KMS-11 (cell line): Measurements from ENCODE around the gene PIK3CD.
"Not testable (repeated sequence)": the region's sequence is repeated elsewhere in the genome, so short reads cannot be mapped to it uniquely, and the experiment has no call there.

Experiments used
- H2AFZ ChIP-seq: fragments of 200-600 bp; sonication (generic); 2 replicates; pipeline ENCODE4 v1.6.1; 2016; ENCODE audit warnings: antibody characterized with exemption, mixed run types, low read depth
- H3K27ac ChIP-seq: fragments of 200-600 bp; sonication (generic); 2 replicates; pipeline ENCODE4 v1.6.1; 2016; ENCODE audit warnings: mild to moderate bottlenecking, mixed run types
- H3K27me3 ChIP-seq: fragments of 200-600 bp; sonication (generic); 2 replicates; pipeline ENCODE4 v1.6.1; 2017; ENCODE audit warnings: mild to moderate bottlenecking, low read depth, mixed run types, moderate library complexity; ENCODE audit not compliant: insufficient read depth
- H3K36me3 ChIP-seq: fragments of 200-600 bp; sonication (generic); 2 replicates; pipeline ENCODE4 v1.6.1; 2017; ENCODE audit warnings: mild to moderate bottlenecking, mixed run types; ENCODE audit not compliant: insufficient read depth
- H3K4me1 ChIP-seq: fragments of 200-600 bp; sonication (generic); 2 replicates; pipeline ENCODE4 v1.6.1; 2016; ENCODE audit warnings: mild to moderate bottlenecking, low read depth, mixed run types; ENCODE audit not compliant: poor library complexity, severe bottlenecking
- H3K4me2 ChIP-seq: fragments of 200-600 bp; sonication (generic); 2 replicates; pipeline ENCODE4 v1.7.0; 2016; ENCODE audit warnings: mild to moderate bottlenecking, mixed run types
- H3K4me3 ChIP-seq: fragments of 200-600 bp; sonication (generic); IDR thresholded peaks from 2 replicates; pipeline ENCODE4 v1.6.1; 2017; ENCODE audit warnings: low read depth, low read length, mixed read lengths; ENCODE audit not compliant: insufficient read depth
- H3K79me2 ChIP-seq: fragments of 200-600 bp; sonication (generic); 2 replicates; pipeline ENCODE4 v1.6.1; 2016; ENCODE audit warnings: low read depth, mixed run types; ENCODE audit not compliant: insufficient read depth
- H3K9ac ChIP-seq: fragments of 200-600 bp; sonication (generic); 2 replicates; pipeline ENCODE4 v1.6.1; 2016; ENCODE audit warnings: mild to moderate bottlenecking, mixed run types
- H4K20me1 ChIP-seq: fragments of 200-600 bp; sonication (generic); 2 replicates; pipeline ENCODE4 v1.6.1; 2016; ENCODE audit warnings: mild to moderate bottlenecking, mixed run types; ENCODE audit not compliant: insufficient read depth
- TF ChIP-seq, protein P1 (sequence below): fragments of 200-600 bp; sonication (generic); conservative IDR thresholded peaks from 2 replicates; pipeline ENCODE4 v1.6.1; 2017; ENCODE audit warnings: low read depth, mild to moderate bottlenecking, antibody characterized with exemption, low read length, moderate library complexity, mixed read lengths

Gene PIK3CD

GRCh38 chr1:9670085-9670484, 18.6 kb downstream of the PIK3CD start:
- no peaks in the 10 kb centered on the region for H4K20me1 ChIP-seq
- H3K79me2 ChIP-seq = no peaks in the 10 kb centered on the region
- H3K27ac ChIP-seq = no peak overlapping the region
- TF ChIP-seq, protein P1, sequence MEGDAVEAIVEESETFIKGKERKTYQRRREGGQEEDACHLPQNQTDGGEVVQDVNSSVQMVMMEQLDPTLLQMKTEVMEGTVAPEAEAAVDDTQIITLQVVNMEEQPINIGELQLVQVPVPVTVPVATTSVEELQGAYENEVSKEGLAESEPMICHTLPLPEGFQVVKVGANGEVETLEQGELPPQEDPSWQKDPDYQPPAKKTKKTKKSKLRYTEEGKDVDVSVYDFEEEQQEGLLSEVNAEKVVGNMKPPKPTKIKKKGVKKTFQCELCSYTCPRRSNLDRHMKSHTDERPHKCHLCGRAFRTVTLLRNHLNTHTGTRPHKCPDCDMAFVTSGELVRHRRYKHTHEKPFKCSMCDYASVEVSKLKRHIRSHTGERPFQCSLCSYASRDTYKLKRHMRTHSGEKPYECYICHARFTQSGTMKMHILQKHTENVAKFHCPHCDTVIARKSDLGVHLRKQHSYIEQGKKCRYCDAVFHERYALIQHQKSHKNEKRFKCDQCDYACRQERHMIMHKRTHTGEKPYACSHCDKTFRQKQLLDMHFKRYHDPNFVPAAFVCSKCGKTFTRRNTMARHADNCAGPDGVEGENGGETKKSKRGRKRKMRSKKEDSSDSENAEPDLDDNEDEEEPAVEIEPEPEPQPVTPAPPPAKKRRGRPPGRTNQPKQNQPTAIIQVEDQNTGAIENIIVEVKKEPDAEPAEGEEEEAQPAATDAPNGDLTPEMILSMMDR = no peak
- H3K4me3 ChIP-seq = no peak overlapping the region
- H3K27me3 ChIP-seq = peaks cover 9% of the 10 kb centered on the region
- H3K36me3 ChIP-seq = no peaks in the 10 kb centered on the region
- H3K4me2 ChIP-seq = no peak overlapping the region
- no peak overlapping the region for H3K9ac ChIP-seq
- no peaks in the 10 kb centered on the region for H3K4me1 ChIP-seq
- H2AFZ ChIP-seq = no peak overlapping the region

- Histone ChIP-seq H3K79me2 (no peaks in the 10 kb centered on the region), H2AFZ (no peak overlapping the region), H3K27me3 (peaks cover 9% of the 10 kb centered on the region; the same call in 1 of the 2 replicates), H4K20me1 (no peaks in the 10 kb centered on the region), H3K27ac (no peak overlapping the region), H3K9ac (no peak overlapping the region), H3K36me3 (no peaks in the 10 kb centered on the region), H3K4me2 (no peak overlapping the region), H3K4me3 (no peak overlapping the region), H3K4me1 (no peaks in the 10 kb centered on the region)
- TF ChIP-seq, protein P1 = no peak
Observed at GRCh38 chr1:9671377-9672140, 20.0 kb downstream of the PIK3CD start.

DNA sequence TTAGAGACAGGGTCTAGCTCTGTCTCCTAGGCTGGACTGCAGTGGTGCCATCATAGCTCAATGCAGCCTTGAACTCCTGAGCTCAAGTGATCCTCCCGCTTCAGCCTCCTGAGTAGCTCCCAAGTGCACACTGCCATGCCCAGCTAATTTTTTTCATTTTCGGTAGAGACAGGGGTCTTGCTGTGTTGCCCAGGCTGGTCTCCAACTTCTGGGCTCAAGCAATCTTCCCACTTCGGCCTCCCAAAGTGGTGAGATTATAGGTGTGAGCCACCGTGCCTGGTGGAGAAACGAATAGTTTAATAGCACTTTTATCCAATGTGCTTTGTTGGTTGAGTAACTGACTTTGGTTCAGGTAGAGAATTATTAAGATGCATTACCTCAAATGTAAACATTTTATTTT, 20.9 kb downstream of the PIK3CD start:
- Histone ChIP-seq H3K4me2 (no peak overlapping the region), H3K9ac (no peak overlapping the region), H3K79me2 (no peaks in the 10 kb centered on the region), H3K4me1 (no peaks in the 10 kb centered on the region), H4K20me1 (no peaks in the 10 kb centered on the region), H3K4me3 (no peak overlapping the region), H3K27ac (no peak overlapping the region), H2AFZ (no peak overlapping the region), H3K36me3 (no peaks in the 10 kb centered on the region), H3K27me3 (peaks cover 9% of the 10 kb centered on the region; the same call in 1 of the 2 replicates)
- TF ChIP-seq, protein P1 = no peak

GRCh38 chr1:9675393-9675792, 23.9 kb downstream of the PIK3CD start:
- H3K27me3 ChIP-seq = no peaks in the 10 kb centered on the region
- TF ChIP-seq, protein P1 = no peak
- H3K36me3 ChIP-seq = no peaks in the 10 kb centered on the region
- H3K9ac ChIP-seq = no peak overlapping the region
- no peaks in the 10 kb centered on the region for H4K20me1 ChIP-seq
- H3K79me2 ChIP-seq = no peaks in the 10 kb centered on the region
- H2AFZ ChIP-seq = no peak overlapping the region
- no peak overlapping the region for H3K4me2 ChIP-seq
- H3K27ac ChIP-seq = no peak overlapping the region
- H3K4me1 ChIP-seq = no peaks in the 10 kb centered on the region
- H3K4me3 ChIP-seq = no peak overlapping the region

GRCh38 chr1:9676128-9676527, 24.6 kb downstream of the PIK3CD start:
- H3K27me3 ChIP-seq, H3K4me3 ChIP-seq, H3K79me2 ChIP-seq, H3K36me3 ChIP-seq, H3K4me1 ChIP-seq, H3K4me2 ChIP-seq, H2AFZ ChIP-seq, H4K20me1 ChIP-seq, H3K9ac ChIP-seq, H3K27ac ChIP-seq: not testable (repeated sequence)
